ENCODE measurements around the gene PTGES.
A peak's percentile ranks its signal among the peaks of the same experiment; 100 is the strongest.

Gene PTGES

GRCh38 chr9:129740174-129740573, 12.7 kb downstream of the PTGES start:
- no peaks in the 10 kb centered on the region for H3K9me3 ChIP-seq (ENCODE audit: insufficient read depth, low read length)
- no peak for TF ChIP-seq YY1 (IDR thresholded peaks at IDR 0.05; ENCODE audit: insufficient read depth, insufficient read length)
- peaks cover 21% of the 10 kb centered on the region for H3K4me1 ChIP-seq (ENCODE audit: insufficient read depth, insufficient read length)
- no peaks in the 10 kb centered on the region for H3K36me3 ChIP-seq (ENCODE audit: insufficient read depth, insufficient read length, low read length)
- H3K27me3 ChIP-seq (ENCODE audit: insufficient read depth, insufficient read length): no peaks in the 10 kb centered on the region
- no peak for DNase-seq (ENCODE audit: low read depth, low spot score)
- no peak overlapping the region for H3K9ac ChIP-seq (ENCODE audit: insufficient read length, low read depth)
- no peak overlapping the region for H3K4me3 ChIP-seq (ENCODE audit: insufficient read length, low read depth)

GRCh38 chr9:129739432-129739831, 13.4 kb downstream of the PTGES start:
- Histone ChIP-seq H3K27me3 (ENCODE audit: insufficient read depth, insufficient read length) (no peaks in the 10 kb centered on the region), H3K4me1 (ENCODE audit: insufficient read depth, insufficient read length) (peaks cover 21% of the 10 kb centered on the region), H3K9me3 (ENCODE audit: insufficient read depth, low read length) (no peaks in the 10 kb centered on the region), H3K4me3 (ENCODE audit: insufficient read length, low read depth) (no peak overlapping the region), H3K9ac (ENCODE audit: insufficient read length, low read depth) (no peak overlapping the region), H3K36me3 (ENCODE audit: insufficient read depth, insufficient read length, low read length) (no peaks in the 10 kb centered on the region)
- DNase-seq (ENCODE audit: low read depth, low spot score): no peak
- TF ChIP-seq SUZ12 (IDR thresholded peaks at IDR 0.05; ENCODE audit: extremely low read depth, insufficient read depth, insufficient read length) (no peak), YY1 (IDR thresholded peaks at IDR 0.05; ENCODE audit: insufficient read depth, insufficient read length) (no peak), ZNF274 (IDR thresholded peaks at IDR 0.05; ENCODE audit: low read depth, low read length) (no peak)

DNA sequence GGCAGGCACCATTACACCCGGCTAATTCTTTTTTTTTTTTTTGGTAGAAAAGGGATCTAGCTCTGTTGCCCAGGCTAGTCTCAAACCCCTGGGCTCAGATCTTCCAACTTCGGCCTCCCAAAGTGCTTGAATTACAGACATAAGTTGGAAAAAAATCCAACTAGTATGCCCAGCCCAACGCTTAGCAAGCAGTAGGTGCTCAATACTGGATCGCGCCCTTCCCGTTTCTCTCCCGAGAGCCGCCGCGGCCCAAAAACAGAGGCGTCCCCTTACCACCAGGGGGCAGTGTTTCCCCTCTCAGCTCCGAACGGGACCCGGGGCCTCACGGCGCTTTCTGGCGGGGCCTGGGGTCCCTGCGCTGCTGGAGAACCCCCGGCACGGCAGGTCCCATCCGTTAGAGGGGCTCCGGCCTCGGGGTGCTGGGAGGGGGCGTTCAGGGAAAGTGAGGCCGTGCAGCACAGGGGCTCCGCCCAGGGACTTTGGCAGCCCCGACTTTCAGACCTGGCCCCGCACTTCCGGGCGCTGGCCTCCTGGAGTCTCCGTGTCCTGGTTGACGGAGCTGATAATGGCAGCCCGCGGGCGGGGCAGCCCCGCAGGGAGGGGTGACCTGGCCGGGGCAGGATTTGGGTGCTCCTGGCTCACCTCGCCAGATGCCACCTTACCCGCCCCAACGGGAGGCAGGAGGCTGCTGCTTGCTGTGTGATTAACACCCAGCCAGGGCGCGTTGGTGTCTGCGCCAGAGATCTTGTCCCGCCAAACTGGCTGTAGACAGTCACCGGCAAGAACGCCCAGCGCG, 15.2 kb downstream of the PTGES start:
- peak; percentile 66 for DNase-seq (ENCODE audit: low read depth, low spot score)
- H3K9ac ChIP-seq (ENCODE audit: insufficient read length, low read depth): peak overlapping the region; percentile 80
- peak overlapping the region; percentile 39 for H3K4me3 ChIP-seq (ENCODE audit: insufficient read length, low read depth)
- TF ChIP-seq YY1 (IDR thresholded peaks at IDR 0.05; ENCODE audit: insufficient read depth, insufficient read length) (no peak), SUZ12 (IDR thresholded peaks at IDR 0.05; ENCODE audit: extremely low read depth, insufficient read depth, insufficient read length) (no peak), ZNF274 (IDR thresholded peaks at IDR 0.05; ENCODE audit: low read depth, low read length) (no peak)
- peaks cover 18% of the 10 kb centered on the region for H3K4me1 ChIP-seq (ENCODE audit: insufficient read depth, insufficient read length)
- H3K27me3 ChIP-seq (ENCODE audit: insufficient read depth, insufficient read length): no peaks in the 10 kb centered on the region
- no peaks in the 10 kb centered on the region for H3K9me3 ChIP-seq (ENCODE audit: insufficient read depth, low read length)
- no peaks in the 10 kb centered on the region for H3K36me3 ChIP-seq (ENCODE audit: insufficient read depth, insufficient read length, low read length)

DNA sequence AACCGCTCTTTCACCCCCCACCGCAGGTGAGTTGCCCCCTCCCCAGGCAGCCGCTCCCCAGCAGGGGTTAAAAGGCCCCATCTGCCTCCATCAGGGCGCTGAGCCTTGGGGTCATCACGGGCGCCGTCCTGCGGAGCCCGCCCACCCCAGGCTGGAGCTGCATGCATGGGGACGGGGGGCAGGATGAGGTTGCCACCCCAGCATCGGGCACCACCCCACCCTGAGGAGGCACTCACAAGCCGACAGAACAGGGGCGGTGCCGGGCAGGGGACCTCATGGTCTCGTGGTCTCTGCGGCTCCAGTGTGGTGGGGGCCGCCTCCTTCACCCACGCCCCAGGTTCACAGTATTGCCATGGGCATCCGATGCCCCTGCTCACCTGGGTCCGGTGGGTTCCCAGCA, 16.5 kb downstream of the PTGES start:
- no peak for DNase-seq (ENCODE audit: low read depth, low spot score)
- Histone ChIP-seq H3K27me3 (ENCODE audit: insufficient read depth, insufficient read length) (no peaks in the 10 kb centered on the region), H3K9ac (ENCODE audit: insufficient read length, low read depth) (no peak overlapping the region), H3K9me3 (ENCODE audit: insufficient read depth, low read length) (no peaks in the 10 kb centered on the region), H3K36me3 (ENCODE audit: insufficient read depth, insufficient read length, low read length) (no peaks in the 10 kb centered on the region), H3K4me3 (ENCODE audit: insufficient read length, low read depth) (no peak overlapping the region), H3K4me1 (ENCODE audit: insufficient read depth, insufficient read length) (peaks cover 18% of the 10 kb centered on the region)
- TF ChIP-seq SUZ12 (IDR thresholded peaks at IDR 0.05; ENCODE audit: extremely low read depth, insufficient read depth, insufficient read length) (no peak), YY1 (IDR thresholded peaks at IDR 0.05; ENCODE audit: insufficient read depth, insufficient read length) (no peak), ZNF274 (IDR thresholded peaks at IDR 0.05; ENCODE audit: low read depth, low read length) (no peak)

- no peak for DNase-seq (ENCODE audit: low read depth, low spot score)
- H3K27me3 ChIP-seq (ENCODE audit: insufficient read depth, insufficient read length): no peaks in the 10 kb centered on the region
- TF ChIP-seq SUZ12 (IDR thresholded peaks at IDR 0.05; ENCODE audit: extremely low read depth, insufficient read depth, insufficient read length) (no peak), ZNF274 (IDR thresholded peaks at IDR 0.05; ENCODE audit: low read depth, low read length) (no peak), YY1 (IDR thresholded peaks at IDR 0.05; ENCODE audit: insufficient read depth, insufficient read length) (no peak)
Measured at GRCh38 chr9:129735546-129735945, 17.3 kb downstream of the PTGES start.

GRCh38 chr9:129733632-129733953, 19.2 kb downstream of the PTGES start:
- peaks cover 11% of the 10 kb centered on the region for H3K4me1 ChIP-seq (ENCODE audit: insufficient read depth, insufficient read length)
- no peaks in the 10 kb centered on the region for H3K9me3 ChIP-seq (ENCODE audit: insufficient read depth, low read length)
- no peaks in the 10 kb centered on the region for H3K36me3 ChIP-seq (ENCODE audit: insufficient read depth, insufficient read length, low read length)

More at GRCh38 chr9:129735546-129735945, 17.3 kb downstream of the PTGES start:
- H3K9ac ChIP-seq (ENCODE audit: insufficient read length, low read depth): no peak overlapping the region
- no peak overlapping the region for H3K4me3 ChIP-seq (ENCODE audit: insufficient read length, low read depth)
- no peaks in the 10 kb centered on the region for H3K36me3 ChIP-seq (ENCODE audit: insufficient read depth, insufficient read length, low read length)
- H3K4me1 ChIP-seq (ENCODE audit: insufficient read depth, insufficient read length): peaks cover 16% of the 10 kb centered on the region
- no peaks in the 10 kb centered on the region for H3K9me3 ChIP-seq (ENCODE audit: insufficient read depth, low read length)

GRCh38 chr9:129732946-129733631, 19.8 kb downstream of the PTGES start:
- no peak for DNase-seq (ENCODE audit: low read depth, low spot score)
- no peak for TF ChIP-seq YY1 (IDR thresholded peaks at IDR 0.05; ENCODE audit: insufficient read depth, insufficient read length)
- TF ChIP-seq ZNF274 (IDR thresholded peaks at IDR 0.05; ENCODE audit: low read depth, low read length): no peak
- no peak for TF ChIP-seq SUZ12 (IDR thresholded peaks at IDR 0.05; ENCODE audit: extremely low read depth, insufficient read depth, insufficient read length)
- H3K4me1 ChIP-seq (ENCODE audit: insufficient read depth, insufficient read length): peaks cover 6% of the 10 kb centered on the region
- H3K9ac ChIP-seq (ENCODE audit: insufficient read length, low read depth): no peak overlapping the region
- H3K4me3 ChIP-seq (ENCODE audit: insufficient read length, low read depth): no peak overlapping the region
- no peaks in the 10 kb centered on the region for H3K9me3 ChIP-seq (ENCODE audit: insufficient read depth, low read length)
- H3K36me3 ChIP-seq (ENCODE audit: insufficient read depth, insufficient read length, low read length): no peaks in the 10 kb centered on the region
- H3K27me3 ChIP-seq (ENCODE audit: insufficient read depth, insufficient read length): no peaks in the 10 kb centered on the region

More at GRCh38 chr9:129733632-129733953, 19.2 kb downstream of the PTGES start:
- TF ChIP-seq ZNF274 (IDR thresholded peaks at IDR 0.05; ENCODE audit: low read depth, low read length): no peak
- no peak for TF ChIP-seq YY1 (IDR thresholded peaks at IDR 0.05; ENCODE audit: insufficient read depth, insufficient read length)
- TF ChIP-seq SUZ12 (IDR thresholded peaks at IDR 0.05; ENCODE audit: extremely low read depth, insufficient read depth, insufficient read length): no peak
- no peak for DNase-seq (ENCODE audit: low read depth, low spot score)
- Histone ChIP-seq H3K4me3 (ENCODE audit: insufficient read length, low read depth) (no peak overlapping the region), H3K9ac (ENCODE audit: insufficient read length, low read depth) (no peak overlapping the region), H3K27me3 (ENCODE audit: insufficient read depth, insufficient read length) (no peaks in the 10 kb centered on the region)

Measured in NT2/D1 (cell line).